ENCODE measurements around the gene TIMP2. TPM values are rescaled to one million over a fixed set of nuclear protein-coding genes. Genes with fewer than 3 reads are reported as not detected.

Gene TIMP2
- total and polyA plus RNA-seq, 2 of the 13 experiments (the other 11 are each of a cell fraction or from before 2014, with no cell fraction given): 3.8 to 8.5 TPM

DNA sequence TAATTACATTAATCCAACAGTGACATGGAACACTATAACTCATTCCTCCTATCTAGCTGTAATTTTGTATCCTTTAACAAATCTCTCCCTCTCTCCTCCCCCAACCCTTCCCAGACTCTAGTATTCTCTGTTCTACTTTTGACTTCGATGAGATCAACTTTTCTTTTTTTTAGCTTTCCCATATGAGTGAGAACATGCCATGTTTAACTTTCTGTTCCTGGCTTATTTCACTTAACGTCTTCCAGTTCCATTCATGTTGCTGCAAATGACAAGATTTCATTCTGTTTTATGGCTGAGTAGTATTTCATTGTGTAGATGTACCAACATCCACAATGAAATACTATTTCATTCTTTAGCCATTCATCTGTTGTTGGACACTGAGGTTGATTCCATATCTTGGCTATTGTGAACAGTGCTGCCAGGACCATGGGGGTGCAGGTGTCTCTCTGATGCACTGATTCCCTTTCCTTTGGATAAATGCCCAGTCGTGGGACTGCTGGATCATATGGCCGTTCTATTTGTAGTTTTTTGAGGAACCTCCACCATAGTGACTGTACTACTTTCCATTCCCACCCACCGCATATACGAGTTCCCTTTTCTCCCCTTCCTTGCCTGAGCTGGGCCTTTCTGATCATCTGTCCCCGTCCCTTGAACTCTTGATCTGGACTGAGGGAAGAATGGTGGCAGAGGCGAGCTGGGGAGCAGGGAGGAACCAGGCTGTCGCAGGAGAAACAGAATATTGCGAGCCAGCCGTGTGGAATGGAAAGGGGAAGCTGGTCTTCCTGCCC is 14.5 kb downstream of the TIMP2 start:
- no peak for ATAC-seq
- Histone ChIP-seq H3K4me3 (replicated peaks in 1 of 3; ENCODE audit: insufficient read depth in 1 of 3, low read depth in 2 of 3, low read length in 3 of 3) (no peak overlapping the region), H3K4me2 (ENCODE audit: low read depth, low read length) (no peak overlapping the region), H3K4me1 (ENCODE audit: insufficient read depth, low read length) (peaks cover 15% of the 10 kb centered on the region), H3K9me3 (ENCODE audit: low read length) (no peaks in the 10 kb centered on the region), H3K9ac (ENCODE audit: insufficient read depth, low read depth, low read length) (no peak overlapping the region), H4K20me1 (ENCODE audit: insufficient read depth, low read length) (no peaks in the 10 kb centered on the region), H3K27me3 (ENCODE audit: control insufficient read depth in 1 of 2, insufficient read depth in 2 of 2, low read length in 2 of 2) (no peaks in the 10 kb centered on the region), H2AFZ (ENCODE audit: low read length) (no peak overlapping the region), H3K79me2 (ENCODE audit: insufficient read depth, low read length) (no peaks in the 10 kb centered on the region), H3K36me3 (replicated peaks in 1 of 2; ENCODE audit: control insufficient read depth in 1 of 2, insufficient read depth in 2 of 2, low read length in 2 of 2) (no peaks in the 10 kb centered on the region; a peak in 1 of 5 replicates), H3K27ac (ENCODE audit: extremely low read length, insufficient read depth, low read length) (no peak overlapping the region)
- intact Hi-C loops (cut with micrococcal nuclease; ENCODE audit: unreplicated experiment) (no loop called here), in situ Hi-C loops (cut with HindIII; ENCODE audit: extremely low pct_ligation_motif_present, low pct_unique_long_range_greater_than_20kb) (no loop called here)
- TF ChIP-seq RORA (CRISPR knock-in tag; IDR thresholded peaks at IDR 0.05) (no peak), DPF2 (CRISPR knock-in tag; IDR thresholded peaks at IDR 0.05; ENCODE audit: borderline replicate concordance, low read depth) (no peak), NBN (conservative IDR thresholded peaks at IDR 0.05) (no peak), ZNF790 (CRISPR knock-in tag; IDR thresholded peaks at IDR 0.05; ENCODE audit: borderline replicate concordance) (no peak), RBM39 (IDR thresholded peaks at IDR 0.05; ENCODE audit: low read depth, low read length, poor library complexity, severe bottlenecking) (no peak), AGO2 (optimal IDR thresholded peaks at IDR 0.05; ENCODE audit: low read depth, low read length) (no peak), NONO (IDR thresholded peaks at IDR 0.05) (no peak), NONO (CRISPR knock-in tag; conservative IDR thresholded peaks at IDR 0.05) (no peak), ZNF772 (CRISPR knock-in tag; IDR thresholded peaks at IDR 0.05) (no peak), ZNF253 (CRISPR knock-in tag; IDR thresholded peaks at IDR 0.05; ENCODE audit: borderline replicate concordance) (no peak), POLR2G (IDR thresholded peaks at IDR 0.05; ENCODE audit: low read depth, low read length) (no peak), SIN3B (IDR thresholded peaks at IDR 0.05; ENCODE audit: low read length) (no peak), GTF2F1 (IDR thresholded peaks at IDR 0.05; ENCODE audit: low read length) (no peak)
- TF ChIP-seq, protein P1, sequence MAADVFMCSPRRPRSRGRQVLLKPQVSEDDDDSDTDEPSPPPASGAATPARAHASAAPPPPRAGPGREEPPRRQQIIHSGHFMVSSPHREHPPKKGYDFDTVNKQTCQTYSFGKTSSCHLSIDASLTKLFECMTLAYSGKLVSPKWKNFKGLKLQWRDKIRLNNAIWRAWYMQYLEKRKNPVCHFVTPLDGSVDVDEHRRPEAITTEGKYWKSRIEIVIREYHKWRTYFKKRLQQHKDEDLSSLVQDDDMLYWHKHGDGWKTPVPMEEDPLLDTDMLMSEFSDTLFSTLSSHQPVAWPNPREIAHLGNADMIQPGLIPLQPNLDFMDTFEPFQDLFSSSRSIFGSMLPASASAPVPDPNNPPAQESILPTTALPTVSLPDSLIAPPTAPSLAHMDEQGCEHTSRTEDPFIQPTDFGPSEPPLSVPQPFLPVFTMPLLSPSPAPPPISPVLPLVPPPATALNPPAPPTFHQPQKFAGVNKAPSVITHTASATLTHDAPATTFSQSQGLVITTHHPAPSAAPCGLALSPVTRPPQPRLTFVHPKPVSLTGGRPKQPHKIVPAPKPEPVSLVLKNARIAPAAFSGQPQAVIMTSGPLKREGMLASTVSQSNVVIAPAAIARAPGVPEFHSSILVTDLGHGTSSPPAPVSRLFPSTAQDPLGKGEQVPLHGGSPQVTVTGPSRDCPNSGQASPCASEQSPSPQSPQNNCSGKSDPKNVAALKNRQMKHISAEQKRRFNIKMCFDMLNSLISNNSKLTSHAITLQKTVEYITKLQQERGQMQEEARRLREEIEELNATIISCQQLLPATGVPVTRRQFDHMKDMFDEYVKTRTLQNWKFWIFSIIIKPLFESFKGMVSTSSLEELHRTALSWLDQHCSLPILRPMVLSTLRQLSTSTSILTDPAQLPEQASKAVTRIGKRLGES (CRISPR knock-in tag; IDR thresholded peaks at IDR 0.05; ENCODE audit: borderline replicate concordance): no peak
- DNase-seq (ENCODE audit: low spot score): no peak
- no peak for FAIRE-seq
- BruUV-seq (replicated peaks): no TSS peak
- 94% methylated on average over 11 of the region's 11 CpGs for WGBS (ENCODE audit: low lambda C conversion rate)
- CTCF ChIA-PET (ENCODE audit: low intra/inter-chr PET ratio, low total read pairs): no interaction called here
- POLR2A ChIA-PET: no interaction called here
